ENCODE measurements around the gene LITAF. TPM values are rescaled to one million over a fixed set of nuclear protein-coding genes. Genes with fewer than 3 reads are reported as not detected.

LITAF gene
- total RNA-seq, 6 donors from 2014 or later: 65.8 to 281 (median 113) TPM

DNA sequence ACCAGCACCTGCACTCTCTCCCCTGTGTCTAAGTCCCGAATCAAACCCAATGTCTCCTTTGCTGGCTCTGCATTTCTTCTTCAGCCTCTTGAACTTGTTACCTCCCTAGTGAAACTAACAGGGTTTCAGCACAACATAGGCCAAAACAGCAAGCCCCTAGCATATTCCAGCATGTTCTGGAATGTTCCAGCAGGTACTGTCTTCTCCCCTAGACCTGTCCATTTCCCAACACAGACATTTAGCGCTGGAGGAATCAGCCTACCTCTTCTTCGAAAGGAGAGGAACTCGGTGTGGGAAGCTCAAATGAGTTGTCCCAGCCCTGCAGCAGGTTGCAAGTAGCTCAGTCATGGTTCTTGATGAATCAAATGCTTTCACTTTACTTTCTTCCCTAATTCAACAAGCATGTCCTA is 47.1 kb downstream of the LITAF start:
- H3K4me3 ChIP-seq: no peak overlapping the region
- H3K36me3 ChIP-seq: no peaks in the 10 kb centered on the region
- peak in 1 of 2 donors; percentile 12 for ATAC-seq (ENCODE audit: low FRiP score in 2 of 2)
- H3K4me1 ChIP-seq: no peaks in the 10 kb centered on the region
- no peaks in the 10 kb centered on the region for H3K27me3 ChIP-seq
- DNase-seq: no peak
- TF ChIP-seq POLR2A (IDR thresholded peaks at IDR 0.05) (no peak), EP300 (IDR thresholded peaks at IDR 0.05) (no peak), POLR2AphosphoS5 (IDR thresholded peaks at IDR 0.05) (no peak)
- TF ChIP-seq, protein P1, sequence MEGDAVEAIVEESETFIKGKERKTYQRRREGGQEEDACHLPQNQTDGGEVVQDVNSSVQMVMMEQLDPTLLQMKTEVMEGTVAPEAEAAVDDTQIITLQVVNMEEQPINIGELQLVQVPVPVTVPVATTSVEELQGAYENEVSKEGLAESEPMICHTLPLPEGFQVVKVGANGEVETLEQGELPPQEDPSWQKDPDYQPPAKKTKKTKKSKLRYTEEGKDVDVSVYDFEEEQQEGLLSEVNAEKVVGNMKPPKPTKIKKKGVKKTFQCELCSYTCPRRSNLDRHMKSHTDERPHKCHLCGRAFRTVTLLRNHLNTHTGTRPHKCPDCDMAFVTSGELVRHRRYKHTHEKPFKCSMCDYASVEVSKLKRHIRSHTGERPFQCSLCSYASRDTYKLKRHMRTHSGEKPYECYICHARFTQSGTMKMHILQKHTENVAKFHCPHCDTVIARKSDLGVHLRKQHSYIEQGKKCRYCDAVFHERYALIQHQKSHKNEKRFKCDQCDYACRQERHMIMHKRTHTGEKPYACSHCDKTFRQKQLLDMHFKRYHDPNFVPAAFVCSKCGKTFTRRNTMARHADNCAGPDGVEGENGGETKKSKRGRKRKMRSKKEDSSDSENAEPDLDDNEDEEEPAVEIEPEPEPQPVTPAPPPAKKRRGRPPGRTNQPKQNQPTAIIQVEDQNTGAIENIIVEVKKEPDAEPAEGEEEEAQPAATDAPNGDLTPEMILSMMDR (IDR thresholded peaks at IDR 0.05): no peak
- 50 to 72% methylated on average over 4 of the region's 4 CpGs for WGBS, 2 donors
- H3K9me3 ChIP-seq: no peaks in the 10 kb centered on the region
- no peak overlapping the region for H3K27ac ChIP-seq

DNA sequence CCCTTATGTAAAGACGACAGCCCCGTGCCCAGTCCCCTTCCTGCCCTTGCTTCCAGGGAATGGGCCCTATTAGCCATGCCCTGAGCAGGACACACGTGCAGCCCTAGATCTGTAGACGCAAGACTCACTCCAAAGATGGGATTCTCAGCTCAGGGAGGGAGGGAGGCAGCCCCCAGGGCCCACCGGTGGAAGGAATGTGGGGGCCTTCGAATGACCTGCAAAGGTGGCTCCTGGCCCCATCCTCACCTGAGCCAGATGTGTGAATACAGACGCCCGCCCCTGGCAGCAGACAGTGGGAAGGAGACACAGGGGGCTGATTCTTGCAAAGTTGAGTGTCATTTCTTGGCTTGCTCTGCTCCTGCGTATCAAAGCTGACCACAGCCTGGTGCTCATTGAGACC is 47.8 kb downstream of the LITAF start:
- Histone ChIP-seq H3K4me1 (no peaks in the 10 kb centered on the region), H3K4me3 (no peak overlapping the region), H3K36me3 (no peaks in the 10 kb centered on the region), H3K27me3 (no peaks in the 10 kb centered on the region), H3K27ac (no peak overlapping the region), H3K9me3 (no peaks in the 10 kb centered on the region)
- ATAC-seq (ENCODE audit: low FRiP score in 2 of 2): no peak
- no peak for DNase-seq
- TF ChIP-seq, protein P1 (IDR thresholded peaks at IDR 0.05): no peak
- no peak for TF ChIP-seq POLR2AphosphoS5 (IDR thresholded peaks at IDR 0.05)
- no peak for TF ChIP-seq POLR2A (IDR thresholded peaks at IDR 0.05)
- no peak for TF ChIP-seq EP300 (IDR thresholded peaks at IDR 0.05)
- 77 to 81% methylated on average over 7 to 9 of the region's 9 CpGs for WGBS, 2 donors

DNA sequence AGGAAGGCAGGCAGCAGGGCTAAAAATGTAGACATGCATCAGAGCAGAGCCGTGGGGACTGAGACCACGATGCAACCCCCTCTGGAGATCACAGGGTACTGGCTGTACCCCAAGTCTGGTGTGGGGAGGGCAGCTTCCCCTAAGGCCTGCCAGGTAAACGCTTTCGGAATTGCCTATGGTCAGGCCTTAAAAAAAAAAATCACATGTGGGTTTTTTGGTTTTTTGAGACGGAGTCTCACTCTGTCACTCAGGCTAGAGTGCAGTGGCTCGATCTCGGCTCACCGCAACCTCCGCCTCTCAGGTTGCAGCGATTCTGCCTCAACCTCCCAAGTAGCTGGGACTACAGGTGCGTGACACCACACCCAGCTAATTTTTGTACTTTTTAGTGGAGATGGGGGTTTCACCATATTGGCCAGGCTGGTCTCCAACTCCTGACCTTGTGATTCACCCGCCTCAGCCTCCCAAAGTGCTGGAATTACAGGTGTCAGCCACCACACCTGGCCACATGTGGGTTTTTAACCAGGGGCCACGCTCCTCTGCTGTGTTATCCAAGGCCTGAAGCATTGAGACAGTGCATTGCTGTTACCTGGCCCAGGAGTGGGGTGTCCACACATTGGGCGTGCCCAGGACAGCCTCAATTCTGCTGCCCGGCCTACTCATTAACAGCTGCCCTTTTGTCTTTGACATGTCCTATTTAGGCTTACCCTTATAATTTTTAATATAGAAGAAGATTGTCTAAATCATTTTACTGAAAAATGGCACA is 50.4 kb downstream of the LITAF start:
- TF ChIP-seq POLR2A (IDR thresholded peaks at IDR 0.05) (no peak), POLR2AphosphoS5 (IDR thresholded peaks at IDR 0.05) (no peak), EP300 (IDR thresholded peaks at IDR 0.05) (no peak)
- TF ChIP-seq, protein P1 (IDR thresholded peaks at IDR 0.05): no peak
- no peak overlapping the region for H3K27ac ChIP-seq
- no peak for DNase-seq
- ATAC-seq (ENCODE audit: low FRiP score in 2 of 2): no peak
- no peaks in the 10 kb centered on the region for H3K36me3 ChIP-seq
- no peaks in the 10 kb centered on the region for H3K27me3 ChIP-seq
- H3K4me1 ChIP-seq: no peaks in the 10 kb centered on the region
- H3K9me3 ChIP-seq: no peaks in the 10 kb centered on the region
- WGBS, 2 donors: 82 to 90% methylated on average over 15 of the region's 15 CpGs
- no peak overlapping the region for H3K4me3 ChIP-seq

DNA sequence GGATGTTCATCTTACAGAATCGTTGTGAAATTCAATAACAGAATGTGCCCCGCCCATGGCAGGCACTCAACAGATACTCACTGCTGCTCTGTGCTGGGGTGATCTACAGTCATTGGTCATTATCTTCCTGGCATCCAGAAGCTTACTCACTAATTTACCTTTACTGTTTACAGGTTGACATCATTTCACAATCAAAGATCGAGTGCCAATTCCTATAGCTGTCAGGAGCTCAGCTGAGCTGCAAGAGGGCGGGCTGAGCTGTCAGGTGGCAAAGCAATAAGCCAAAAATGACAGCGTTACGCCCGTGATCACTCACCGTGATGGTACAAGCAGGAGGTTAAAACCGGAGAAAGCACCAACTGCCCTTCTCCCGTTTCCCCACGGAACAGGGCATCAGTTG is 51.2 kb downstream of the LITAF start:
- no peak for DNase-seq

More for the DNA sequence above, 51.2 kb downstream of the LITAF start:
- H3K36me3 ChIP-seq: no peaks in the 10 kb centered on the region
- no peak overlapping the region for H3K4me3 ChIP-seq
- ATAC-seq (ENCODE audit: low FRiP score in 2 of 2): no peak
- WGBS, 2 donors: 82 to 83% methylated on average over 11 of the region's 11 CpGs
- TF ChIP-seq, protein P1 (IDR thresholded peaks at IDR 0.05): no peak
- H3K27ac ChIP-seq: no peak overlapping the region
- no peaks in the 10 kb centered on the region for H3K4me1 ChIP-seq
- no peaks in the 10 kb centered on the region for H3K9me3 ChIP-seq
- H3K27me3 ChIP-seq: no peaks in the 10 kb centered on the region
